HepG2 (cell line): Measurements from ENCODE around the gene RIMOC1. TPM values are rescaled to one million over a fixed set of nuclear protein-coding genes. Genes with fewer than 3 reads are reported as not detected.

ENCODE experiments used
- CCDC6 ChIP-seq: sonication (generic); formaldehyde crosslinking; IDR thresholded peaks from 2 replicates; pipeline ENCODE4 v1.8.1; 2022; ENCODE audit warnings: mild to moderate bottlenecking, missing genetic modification reagents, moderate library complexity
- EZH2 ChIP-seq: conservative IDR thresholded peaks from 2 replicates; pipeline ENCODE4 v1.6.1; 2012; ENCODE audit warnings: mild to moderate bottlenecking, low read depth, low read length, moderate library complexity
- HDAC1 ChIP-seq: sonication (generic); formaldehyde crosslinking; IDR thresholded peaks from 2 replicates; pipeline ENCODE4 v1.5.1; 2020; ENCODE audit warnings: mild to moderate bottlenecking, missing genetic modification reagents
- KDM3A ChIP-seq: IDR thresholded peaks from 2 replicates; pipeline ENCODE4 v1.6.1; 2018; ENCODE audit warnings: low read depth, missing compliant biosample characterization
- MED8 ChIP-seq: sonication (generic); formaldehyde crosslinking; IDR thresholded peaks from 2 replicates; pipeline ENCODE4 v1.8.1; 2023; ENCODE audit warnings: mild to moderate bottlenecking, missing genetic modification reagents; ENCODE audit not compliant: insufficient replicate concordance
- MZF1 ChIP-seq: sonication (generic); formaldehyde crosslinking; IDR thresholded peaks from 2 replicates; pipeline ENCODE4 v1.8.1; 2023; ENCODE audit warnings: mild to moderate bottlenecking, missing genetic modification reagents, borderline replicate concordance
- NFKB2 ChIP-seq: sonication (generic); formaldehyde crosslinking; IDR thresholded peaks from 2 replicates; pipeline ENCODE4 v1.4.0; 2020; ENCODE audit warnings: missing genetic modification reagents, borderline replicate concordance
- NFKBIZ ChIP-seq: IDR thresholded peaks from 2 replicates; pipeline ENCODE4 v1.6.1; 2018; ENCODE audit warnings: missing genetic modification reagents, missing compliant biosample characterization
- NPAS2 ChIP-seq: sonication (generic); formaldehyde crosslinking; IDR thresholded peaks from 2 replicates; pipeline ENCODE4 v1.8.0; 2022; ENCODE audit warnings: mild to moderate bottlenecking, missing genetic modification reagents, borderline replicate concordance
- SRF ChIP-seq: IDR thresholded peaks from 2 replicates; pipeline ENCODE4 v1.6.1; 2011; ENCODE audit warnings: mild to moderate bottlenecking, low read depth, low read length, moderate library complexity
- SRSF9 ChIP-seq: fragments of 200-400 bp; formaldehyde crosslinking; IDR thresholded peaks from 2 replicates; pipeline ENCODE4 v1.6.1; 2018; ENCODE audit warnings: borderline replicate concordance, mild to moderate bottlenecking, low read depth, low read length; ENCODE audit not compliant: insufficient read depth, poor library complexity, severe bottlenecking
- TAF1 ChIP-seq: sonication (generic); formaldehyde crosslinking; IDR thresholded peaks from 2 replicates; pipeline ENCODE4 v1.4.0; 2020; ENCODE audit warnings: missing genetic modification reagents
- TARDBP ChIP-seq: sonication (generic); formaldehyde crosslinking; IDR thresholded peaks from 2 replicates; pipeline ENCODE4 v1.8.0; 2022; ENCODE audit warnings: mild to moderate bottlenecking, missing genetic modification reagents
- THAP8 ChIP-seq: sonication (generic); formaldehyde crosslinking; IDR thresholded peaks from 2 replicates; pipeline ENCODE4 v1.5.1; 2020; ENCODE audit warnings: missing genetic modification reagents, mild to moderate bottlenecking, borderline replicate concordance
- ZNF143 ChIP-seq: sonication (generic); formaldehyde crosslinking; IDR thresholded peaks from 2 replicates; pipeline ENCODE4 v1.4.0; 2020; ENCODE audit warnings: missing genetic modification reagents
- ZNF20 ChIP-seq: sonication (generic); formaldehyde crosslinking; IDR thresholded peaks from 2 replicates; pipeline ENCODE4 v1.4.0; 2020; ENCODE audit warnings: mild to moderate bottlenecking, moderate library complexity, missing genetic modification reagents
- ZNF335 ChIP-seq: sonication (generic); formaldehyde crosslinking; IDR thresholded peaks from 2 replicates; pipeline ENCODE4 v1.4.0; 2020; ENCODE audit warnings: missing genetic modification reagents
- ZNF451 ChIP-seq: sonication (generic); formaldehyde crosslinking; IDR thresholded peaks from 2 replicates; pipeline ENCODE4 v1.5.0; 2020; ENCODE audit warnings: mild to moderate bottlenecking, missing genetic modification reagents
- ZNF501 ChIP-seq: sonication (generic); formaldehyde crosslinking; IDR thresholded peaks from 2 replicates; pipeline ENCODE4 v1.5.1; 2020; ENCODE audit warnings: mild to moderate bottlenecking, moderate library complexity, missing genetic modification reagents
- ZNF543 ChIP-seq: sonication (generic); formaldehyde crosslinking; IDR thresholded peaks from 2 replicates; pipeline ENCODE4 v1.4.0; 2020; ENCODE audit warnings: mild to moderate bottlenecking, missing genetic modification reagents
- ZNF556 ChIP-seq: sonication (generic); formaldehyde crosslinking; IDR thresholded peaks from 2 replicates; pipeline ENCODE4 v1.4.0; 2020; ENCODE audit warnings: mild to moderate bottlenecking, missing genetic modification reagents, borderline replicate concordance
- ZNF557 ChIP-seq: sonication (generic); formaldehyde crosslinking; IDR thresholded peaks from 2 replicates; pipeline ENCODE4 v1.4.0; 2020; ENCODE audit warnings: missing genetic modification reagents
- ZNF567 ChIP-seq: sonication (generic); formaldehyde crosslinking; IDR thresholded peaks from 2 replicates; pipeline ENCODE4 v1.8.1; 2023; ENCODE audit warnings: mild to moderate bottlenecking, missing genetic modification reagents, borderline replicate concordance
- ZNF616 ChIP-seq: sonication (generic); formaldehyde crosslinking; IDR thresholded peaks from 2 replicates; pipeline ENCODE4 v1.5.0; 2020; ENCODE audit warnings: low read depth, mild to moderate bottlenecking, missing genetic modification reagents
- ZNF678 ChIP-seq: sonication (generic); formaldehyde crosslinking; IDR thresholded peaks from 2 replicates; pipeline ENCODE4 v1.4.0; 2020; ENCODE audit warnings: mild to moderate bottlenecking, missing genetic modification reagents
- ZNF761 ChIP-seq: sonication (generic); formaldehyde crosslinking; conservative IDR thresholded peaks from 2 replicates; pipeline ENCODE4 v1.4.0; 2020; ENCODE audit warnings: mild to moderate bottlenecking, missing genetic modification reagents
- ZNF788 ChIP-seq: sonication (generic); formaldehyde crosslinking; IDR thresholded peaks from 2 replicates; pipeline ENCODE4 v1.5.0; 2020; ENCODE audit warnings: mild to moderate bottlenecking, missing genetic modification reagents, borderline replicate concordance
- ZNF816 ChIP-seq: sonication (generic); formaldehyde crosslinking; IDR thresholded peaks from 2 replicates; pipeline ENCODE4 v1.8.0; 2022; ENCODE audit warnings: missing genetic modification reagents, mild to moderate bottlenecking, borderline replicate concordance
- polyA plus RNA-seq, 8 experiments: library from polyadenylated mRNA; depleted of rRNA in 3 of 8; stranded (reverse) in 7 of 8; unstranded in 1 of 8; fragments of >200 nt; fragmentation: Illumina TruSeq in 4 of 8; extraction: Trizol in 4 of 8; gene quantifications; 2 replicates each; pipeline versions ENCODE4 v1.2.1 to v1.2.3, GENCODE V29; 2011 to 2016; ENCODE audit warnings: low read depth in 4 of 8, missing spikeins in 1 of 8, mixed read lengths in 1 of 8; ENCODE audit not compliant: insufficient read depth in 1 of 8
- total RNA-seq, 5 experiments: library from RNA; depleted of rRNA; stranded (reverse); fragments of >200 nt; fragmentation: Illumina TruSeq; extraction: Trizol; gene quantifications; 2 replicates each; pipeline ENCODE4 v1.2.3, GENCODE V29; 2016; ENCODE audit warnings: low read depth in 1 of 5
- TF ChIP-seq, protein P1 (sequence below): sonication (generic); formaldehyde crosslinking; IDR thresholded peaks from 2 replicates; pipeline ENCODE4 v1.8.0; 2022; ENCODE audit warnings: missing genetic modification reagents, mild to moderate bottlenecking, moderate library complexity, borderline replicate concordance

RIMOC1 gene
- total and polyA plus RNA-seq, 2 of the 13 experiments (the other 11 are each of a cell fraction or from before 2014, with no cell fraction given), result 16.3 to 16.9 TPM

GRCh38 chr5:41924872-41925554, 20.9 kb downstream of the RIMOC1 start, which contains the start of gene FBXO4 (continued):
- TF ChIP-seq, protein P1, sequence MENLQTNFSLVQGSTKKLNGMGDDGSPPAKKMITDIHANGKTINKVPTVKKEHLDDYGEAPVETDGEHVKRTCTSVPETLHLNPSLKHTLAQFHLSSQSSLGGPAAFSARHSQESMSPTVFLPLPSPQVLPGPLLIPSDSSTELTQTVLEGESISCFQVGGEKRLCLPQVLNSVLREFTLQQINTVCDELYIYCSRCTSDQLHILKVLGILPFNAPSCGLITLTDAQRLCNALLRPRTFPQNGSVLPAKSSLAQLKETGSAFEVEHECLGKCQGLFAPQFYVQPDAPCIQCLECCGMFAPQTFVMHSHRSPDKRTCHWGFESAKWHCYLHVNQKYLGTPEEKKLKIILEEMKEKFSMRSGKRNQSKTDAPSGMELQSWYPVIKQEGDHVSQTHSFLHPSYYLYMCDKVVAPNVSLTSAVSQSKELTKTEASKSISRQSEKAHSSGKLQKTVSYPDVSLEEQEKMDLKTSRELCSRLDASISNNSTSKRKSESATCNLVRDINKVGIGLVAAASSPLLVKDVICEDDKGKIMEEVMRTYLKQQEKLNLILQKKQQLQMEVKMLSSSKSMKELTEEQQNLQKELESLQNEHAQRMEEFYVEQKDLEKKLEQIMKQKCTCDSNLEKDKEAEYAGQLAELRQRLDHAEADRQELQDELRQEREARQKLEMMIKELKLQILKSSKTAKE (CRISPR knock-in tag), result no peak
- TF ChIP-seq CCDC6 (peak; percentile 40; the same call in 1 of the 2 replicates), TAF1 (CRISPR knock-in tag) (peak; percentile 90), SRSF9 (no peak), ZNF616 (peak; percentile 64; the same call in 1 of the 2 replicates), SRF (no peak), NFKBIZ (CRISPR knock-in tag) (peak; percentile 89), MZF1 (CRISPR knock-in tag) (no peak), ZNF816 (CRISPR knock-in tag) (peak; percentile 64; the same call in 1 of the 2 replicates), ZNF335 (CRISPR knock-in tag) (peak; percentile 70), ZNF143 (peak; percentile 59; the same call in 1 of the 2 replicates), TARDBP (CRISPR knock-in tag) (peak; percentile 88), ZNF451 (CRISPR knock-in tag) (peak; percentile 88; the same call in 1 of the 2 replicates), ZNF761 (CRISPR knock-in tag) (peak; percentile 74; the same call in 1 of the 2 replicates), NPAS2 (no peak), ZNF557 (CRISPR knock-in tag) (0 out of 2 replicates have a peak, but pooled peaks have one; percentile 27), ZNF788 (CRISPR knock-in tag) (peak; percentile 78; the same call in 1 of the 2 replicates), ZNF556 (peak; percentile 91; the same call in 1 of the 2 replicates), ZNF543 (CRISPR knock-in tag) (peak; percentile 72; the same call in 1 of the 2 replicates), THAP8 (CRISPR knock-in tag) (peak; percentile 82; the same call in 1 of the 2 replicates), EZH2 (no peak), NFKB2 (CRISPR knock-in tag) (0 out of 2 replicates have a peak, but pooled peaks have one; percentile 24), ZNF20 (CRISPR knock-in tag) (no peak), ZNF678 (no peak; the same call in 1 of the 2 replicates), ZNF501 (CRISPR knock-in tag) (peak; percentile 83), ZNF567 (0 out of 2 replicates have a peak, but pooled peaks have one; percentile 60), MED8 (CRISPR knock-in tag) (peak; percentile 72), KDM3A (CRISPR knock-in tag) (0 out of 2 replicates have a peak, but pooled peaks have one; percentile 80), HDAC1 (peak; percentile 95)
